ENCODE results near the gene MIPOL1. TPM values are rescaled to one million over a fixed set of nuclear protein-coding genes. Genes with fewer than 3 reads are reported as not detected.
"Not testable (repeated sequence)": the region's sequence is repeated elsewhere in the genome, so short reads cannot be mapped to it uniquely, and the experiment has no call there.

The MIPOL1 gene, protein sequence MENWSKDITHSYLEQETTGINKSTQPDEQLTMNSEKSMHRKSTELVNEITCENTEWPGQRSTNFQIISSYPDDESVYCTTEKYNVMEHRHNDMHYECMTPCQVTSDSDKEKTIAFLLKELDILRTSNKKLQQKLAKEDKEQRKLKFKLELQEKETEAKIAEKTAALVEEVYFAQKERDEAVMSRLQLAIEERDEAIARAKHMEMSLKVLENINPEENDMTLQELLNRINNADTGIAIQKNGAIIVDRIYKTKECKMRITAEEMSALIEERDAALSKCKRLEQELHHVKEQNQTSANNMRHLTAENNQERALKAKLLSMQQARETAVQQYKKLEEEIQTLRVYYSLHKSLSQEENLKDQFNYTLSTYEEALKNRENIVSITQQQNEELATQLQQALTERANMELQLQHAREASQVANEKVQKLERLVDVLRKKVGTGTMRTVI
- total RNA-seq: 9.5 and 13.0 TPM in 2 replicates

DNA sequence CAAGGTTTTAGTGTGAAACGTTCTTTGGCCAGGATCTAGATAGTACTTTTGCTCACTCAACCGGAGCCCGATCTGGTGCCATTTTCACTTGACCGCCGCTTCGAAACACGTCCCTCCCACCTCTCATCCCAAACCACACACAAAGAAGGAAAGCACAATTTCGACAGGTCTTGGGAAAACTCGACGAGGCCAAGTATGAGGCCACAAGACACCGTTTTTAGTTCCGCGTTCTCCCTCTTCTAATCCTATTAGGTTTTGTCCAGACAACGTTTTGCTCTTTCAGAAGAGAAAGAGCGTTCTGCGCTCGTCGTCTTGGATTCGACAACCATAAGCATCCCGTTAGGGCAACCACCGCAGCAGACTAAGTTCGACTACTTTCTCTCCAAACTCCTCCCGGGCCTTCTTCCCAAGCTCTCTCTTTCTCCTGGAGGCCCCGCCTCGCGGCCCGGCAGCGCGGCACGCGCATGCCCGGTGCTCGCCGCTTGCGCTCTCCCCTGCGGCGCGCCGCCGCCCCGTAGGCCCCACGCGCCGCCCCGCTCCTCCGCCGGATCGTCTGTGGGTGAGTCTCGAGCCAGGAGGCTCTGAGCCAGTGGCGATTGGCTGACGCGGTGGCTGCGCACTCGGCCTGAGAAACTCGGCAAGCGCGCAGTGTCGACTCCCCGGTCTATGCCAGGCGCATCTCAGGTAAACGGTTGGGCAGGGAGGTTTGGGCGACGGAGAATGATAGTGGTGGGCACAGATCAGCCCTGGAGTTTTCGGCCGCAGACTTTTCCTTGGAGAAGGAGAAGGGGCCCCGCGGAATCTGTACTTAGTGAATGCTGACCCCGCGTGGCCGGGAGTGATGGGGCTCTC, at the start of gene MIPOL1:
Gene MIPOL1, plus strand, starts transcription at position 517 of the 852 bp plus-strand sequence. CDS start 49,952 bp downstream, outside the sequence.
- peak; percentile 93 for DNase-seq

GRCh38 chr14:37150414-37150813, 47.3 kb upstream of the MIPOL1 start:
- peak; percentile 62 for DNase-seq

- no peak for DNase-seq
Observed at GRCh38 chr14:37153005-37153404, 44.7 kb upstream of the MIPOL1 start.

DNA sequence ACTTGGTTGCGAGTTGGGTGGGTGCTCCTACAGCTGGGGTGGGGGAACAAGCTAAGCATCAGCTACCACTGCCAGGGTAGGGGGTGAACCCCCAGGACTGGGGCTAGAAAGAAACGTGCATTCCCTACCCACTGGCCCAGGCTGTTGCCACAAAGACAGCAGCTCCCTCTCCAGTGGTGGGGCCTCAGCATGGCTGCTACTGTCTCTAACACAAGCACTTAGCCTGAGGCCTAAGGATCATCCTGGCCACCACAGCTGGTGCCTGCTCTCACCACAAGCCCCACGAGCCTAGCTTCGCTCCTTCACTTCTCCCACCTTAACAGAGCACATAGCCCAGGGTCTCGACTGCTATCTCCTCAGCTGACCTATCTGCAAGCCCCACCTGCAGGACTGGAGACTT, 44.3 kb upstream of the MIPOL1 start:
- DNase-seq: no peak

- no peak for DNase-seq
Observed at GRCh38 chr14:37157987-37158386, 39.8 kb upstream of the MIPOL1 start.

GRCh38 chr14:37162307-37162706, 35.4 kb upstream of the MIPOL1 start:
- not testable (repeated sequence) for DNase-seq

GRCh38 chr14:37165794-37166193, 31.9 kb upstream of the MIPOL1 start:
- no peak for DNase-seq

DNA sequence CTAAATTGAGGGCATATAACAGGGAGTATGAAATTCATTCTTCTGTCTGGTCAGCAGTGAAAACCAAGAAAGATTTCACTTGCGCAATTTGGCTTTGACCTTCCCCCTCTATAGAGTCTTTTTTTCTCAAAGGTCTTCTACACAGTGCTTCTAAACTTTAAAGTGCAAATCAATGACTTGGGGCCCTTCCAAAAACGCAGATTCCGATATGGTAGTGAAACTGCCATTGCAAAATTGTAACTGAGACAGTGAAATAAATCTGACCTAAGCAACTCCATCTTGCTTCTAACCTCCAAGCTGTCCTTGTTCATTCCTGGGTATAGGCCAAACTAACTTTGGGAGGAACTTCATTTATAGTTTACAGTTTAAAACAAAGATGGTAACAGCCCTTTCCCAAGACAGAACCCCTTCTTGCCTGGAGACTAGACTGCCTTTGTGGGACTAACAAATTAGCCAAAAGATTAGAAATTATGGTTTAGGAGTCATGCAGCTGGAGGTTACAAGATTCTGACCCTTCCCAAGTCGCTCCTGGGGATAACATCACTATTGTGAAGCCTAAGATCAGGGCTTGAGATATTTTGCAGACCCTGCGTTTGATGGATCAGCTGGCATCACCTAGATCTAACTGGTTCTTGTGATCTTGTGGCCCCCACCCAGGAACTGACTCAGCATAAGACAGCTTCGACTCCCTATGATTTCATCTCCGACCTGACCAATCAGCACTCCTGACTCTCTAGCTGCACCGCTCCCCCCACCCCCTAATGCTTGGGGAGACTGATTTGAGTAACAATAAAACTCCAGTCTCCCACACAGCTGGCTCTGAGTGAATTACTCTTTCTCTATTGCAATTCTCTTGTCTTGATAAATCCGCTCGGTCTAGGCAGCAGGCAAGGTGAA, 30.3 kb upstream of the MIPOL1 start:
- no peak for DNase-seq

- no peak for DNase-seq
Observed at GRCh38 chr14:37168721-37169120, 29.0 kb upstream of the MIPOL1 start.

GRCh38 chr14:37170237-37170636, 27.5 kb upstream of the MIPOL1 start:
- no peak for DNase-seq

DNA sequence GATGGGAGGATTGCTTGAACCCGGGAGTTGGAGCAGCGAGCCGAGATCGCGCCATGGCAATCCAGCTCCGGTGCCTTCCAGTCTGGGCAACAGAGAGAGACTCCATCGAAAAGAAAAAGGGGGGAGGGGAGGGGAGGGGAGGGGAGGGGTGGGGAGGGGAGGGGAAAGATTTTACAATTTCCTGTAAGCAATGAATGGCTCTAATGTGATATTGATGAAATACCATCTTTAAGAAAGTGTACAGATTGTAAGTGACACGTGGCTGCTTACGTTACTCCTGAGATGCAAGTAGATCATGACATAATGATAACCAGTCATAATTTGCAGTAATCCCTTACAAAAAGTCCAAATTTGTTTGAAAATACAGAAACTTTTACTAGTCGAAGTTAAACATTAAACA, 26.7 kb upstream of the MIPOL1 start:
- no peak for DNase-seq

GRCh38 chr14:37171678-37172023, 26.1 kb upstream of the MIPOL1 start:
- DNase-seq: no peak

GRCh38 chr14:37172024-37172869, 25.5 kb upstream of the MIPOL1 start, which contains the start of gene SLC25A21:
Gene SLC25A21 (minus strand): TSS chr14:37172606.
- peak; percentile 85 for DNase-seq

- peak; percentile 9 for DNase-seq
Observed at GRCh38 chr14:37172936-37173614, 24.7 kb upstream of the MIPOL1 start.

DNA sequence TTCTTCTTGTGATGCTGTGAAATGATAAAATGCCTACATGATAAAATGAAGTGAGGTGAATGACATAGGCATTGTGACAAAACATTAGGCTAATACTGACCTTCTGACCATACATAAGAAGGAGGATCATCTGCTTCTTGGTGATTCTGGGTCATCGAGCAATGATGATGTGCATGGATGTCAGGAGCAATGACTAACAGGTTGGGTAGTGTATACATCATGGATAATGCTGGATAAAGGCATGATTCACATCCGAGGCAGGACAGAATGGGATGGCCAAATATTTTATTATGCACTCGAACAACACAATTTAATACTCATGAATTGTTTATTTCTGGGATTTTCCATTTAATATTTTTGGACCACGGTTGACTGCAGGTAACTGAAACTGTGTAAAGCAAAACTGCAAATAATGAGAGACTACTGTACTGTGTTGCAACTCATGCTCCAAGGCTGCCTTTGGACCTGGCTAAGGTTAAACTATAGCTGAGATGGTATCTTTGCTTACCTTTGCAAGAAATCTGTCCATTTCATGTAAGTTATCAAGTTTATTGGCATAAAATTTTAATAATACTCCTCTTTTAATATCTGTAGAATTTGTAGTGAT, 17.7 kb upstream of the MIPOL1 start:
- DNase-seq: no peak

- DNase-seq: not testable (repeated sequence)
Observed at GRCh38 chr14:37180886-37181285, 16.9 kb upstream of the MIPOL1 start.

DNA sequence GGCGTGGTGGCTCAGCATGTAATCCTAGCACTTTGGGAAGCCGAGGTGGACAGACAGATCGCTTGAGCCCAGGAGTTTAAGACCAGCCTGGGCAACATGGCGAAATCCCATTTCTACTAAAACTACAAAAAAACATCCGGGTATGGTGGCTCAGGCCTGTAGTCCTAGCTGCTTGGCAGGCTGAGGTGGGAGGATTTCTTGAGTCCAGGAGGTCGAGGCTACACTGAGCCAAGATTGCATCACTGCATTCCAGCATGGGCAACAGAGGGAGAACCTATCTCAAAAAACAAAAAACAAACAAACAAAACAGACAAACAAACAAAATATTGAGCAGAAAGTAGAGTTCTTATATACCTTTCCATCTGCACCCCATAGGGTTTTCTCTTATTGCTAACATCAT, 16.3 kb upstream of the MIPOL1 start:
- no peak for DNase-seq

GRCh38 chr14:37184520-37184919, 13.2 kb upstream of the MIPOL1 start:
- DNase-seq: not testable (repeated sequence)

DNA sequence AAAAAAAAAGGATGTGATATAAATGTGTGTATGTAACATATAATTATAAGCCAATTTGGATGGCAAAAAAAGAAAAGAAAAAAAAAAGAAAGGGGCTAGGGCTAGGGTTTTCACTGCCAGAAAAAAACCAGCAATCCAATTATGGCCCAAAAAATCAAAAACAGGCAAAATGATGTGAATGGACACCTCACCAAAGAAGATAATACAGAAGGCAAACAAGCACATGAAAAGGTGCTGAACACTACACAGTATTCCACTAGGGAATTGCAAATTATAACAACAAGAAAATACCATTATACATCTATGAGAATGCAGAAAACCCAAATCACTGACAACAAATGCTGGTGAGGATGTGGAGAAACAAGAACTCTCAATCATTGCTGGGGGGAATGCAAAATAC, 12.1 kb upstream of the MIPOL1 start:
- no peak for DNase-seq

DNA sequence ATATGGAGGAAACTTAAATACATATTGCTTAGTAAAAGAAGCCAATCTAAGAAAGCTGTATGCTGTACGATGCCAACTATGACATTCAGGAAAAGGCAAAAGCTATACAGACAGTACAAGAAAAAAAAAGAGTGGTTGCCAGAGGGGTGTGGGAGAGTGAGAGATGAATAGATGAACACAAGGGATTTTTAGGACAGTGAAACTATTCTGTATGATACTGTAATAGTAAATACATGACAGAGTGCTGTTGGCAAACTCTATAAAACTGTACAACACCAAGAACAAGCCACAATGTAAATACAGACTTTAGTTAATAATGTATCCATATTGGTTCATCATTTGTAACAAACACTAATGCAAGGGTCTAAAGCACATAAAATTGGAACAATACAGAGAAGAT, 10.9 kb upstream of the MIPOL1 start:
- no peak for DNase-seq

GRCh38 chr14:37187294-37187693, 10.4 kb upstream of the MIPOL1 start:
- DNase-seq: no peak

All from dermis blood vessel endothelial cell (primary cell).